Breast epithelium (tissue), 4 donors: Measurements from ENCODE around the gene EPHA3. TPM values are rescaled to one million over a fixed set of nuclear protein-coding genes. Genes with fewer than 3 reads are reported as not detected.

Experiments
- DNase-seq, 2 donors: peaks; one replicate each; pipeline ENCODE4 v3.0.0-alpha.2; 2019; ENCODE audit warnings: low spot score in 2 of 2
- H3K27ac ChIP-seq, 2 donors: fragments of 200-600 bp; sonication (generic) in 1 of 2; one replicate each; pipeline ENCODE4 v1.5.1; 2016 to 2019; ENCODE audit warnings: mild to moderate bottlenecking in 1 of 2
- H3K27me3 ChIP-seq, 2 donors: fragments of 200-600 bp; sonication (generic) in 1 of 2; one replicate each; pipeline versions ENCODE4 v1.5.1 to v1.6.0; 2017 to 2019; ENCODE audit warnings: control low read depth in 1 of 2, mild to moderate bottlenecking in 1 of 2
- H3K36me3 ChIP-seq: fragments of 200-600 bp; one replicate; pipeline ENCODE4 v1.5.1; 2019
- H3K4me1 ChIP-seq, 2 donors: fragments of 200-600 bp; sonication (generic); one replicate each; pipeline ENCODE4 v1.5.1; 2016 to 2019; ENCODE audit warnings: control low read depth in 1 of 2
- H3K4me3 ChIP-seq, 3 donors: fragments of 200-600 bp; sonication (generic); 1 replicate in 2 of 3; 2 replicates in 1 of 3; pipeline ENCODE4 v1.5.1; 2016 to 2019; ENCODE audit warnings: mild to moderate bottlenecking in 3 of 3, moderate library complexity in 2 of 3
- H3K9me3 ChIP-seq, 2 donors: fragments of 200-600 bp; sonication (generic) in 1 of 2; one replicate each; pipeline ENCODE4 v1.5.1; 2016 to 2019; ENCODE audit warnings: control low read depth in 1 of 2
- POLR2A ChIP-seq: fragments of 450-650 bp; IDR thresholded peaks from one replicate; pipeline ENCODE4 v1.6.1; 2016; ENCODE audit warnings: antibody characterized with exemption, mild to moderate bottlenecking, moderate library complexity
- POLR2AphosphoS5 ChIP-seq, 3 donors: sonication (generic); formaldehyde crosslinking; IDR thresholded peaks; one replicate each; pipeline ENCODE4 v1.6.1; 2017; ENCODE audit warnings: antibody characterized with exemption in 3 of 3
- intact Hi-C: fragments of 100-400 bp; cut with DNase I; formaldehyde crosslinking; loops from one replicate; pipeline ENCODE4 v1.15.1; 2023; ENCODE audit warnings: low total_unique reads
- total RNA-seq, 3 donors: library from RNA; depleted of rRNA; stranded (reverse); fragments of >200 nt; gene quantifications; one replicate each; pipeline ENCODE4 v1.1.0, GENCODE V29; 2016
- TF ChIP-seq, protein P1 (sequence below), 3 donors: fragments of 450-650 bp; IDR thresholded peaks; one replicate each; pipeline ENCODE4 v1.5.1; 2016 to 2017; ENCODE audit warnings: antibody characterized with exemption in 3 of 3, mild to moderate bottlenecking in 3 of 3, moderate library complexity in 3 of 3

Gene EPHA3
- total RNA-seq, 3 donors from 2014 or later = 1.0 to 3.9 (median 3.7) TPM

- Histone ChIP-seq H3K27ac (no peak overlapping the region), H3K4me3 (no peak overlapping the region), H3K27me3 (no peaks in the 10 kb centered on the region), H3K36me3 (no peaks in the 10 kb centered on the region), H3K9me3 (no peaks in the 10 kb centered on the region), H3K4me1 (no peaks in the 10 kb centered on the region)
- intact Hi-C loops = no loop called here
- no peak for TF ChIP-seq POLR2AphosphoS5 (IDR thresholded peaks at IDR 0.05)
- TF ChIP-seq POLR2A = no peak
- TF ChIP-seq, protein P1, sequence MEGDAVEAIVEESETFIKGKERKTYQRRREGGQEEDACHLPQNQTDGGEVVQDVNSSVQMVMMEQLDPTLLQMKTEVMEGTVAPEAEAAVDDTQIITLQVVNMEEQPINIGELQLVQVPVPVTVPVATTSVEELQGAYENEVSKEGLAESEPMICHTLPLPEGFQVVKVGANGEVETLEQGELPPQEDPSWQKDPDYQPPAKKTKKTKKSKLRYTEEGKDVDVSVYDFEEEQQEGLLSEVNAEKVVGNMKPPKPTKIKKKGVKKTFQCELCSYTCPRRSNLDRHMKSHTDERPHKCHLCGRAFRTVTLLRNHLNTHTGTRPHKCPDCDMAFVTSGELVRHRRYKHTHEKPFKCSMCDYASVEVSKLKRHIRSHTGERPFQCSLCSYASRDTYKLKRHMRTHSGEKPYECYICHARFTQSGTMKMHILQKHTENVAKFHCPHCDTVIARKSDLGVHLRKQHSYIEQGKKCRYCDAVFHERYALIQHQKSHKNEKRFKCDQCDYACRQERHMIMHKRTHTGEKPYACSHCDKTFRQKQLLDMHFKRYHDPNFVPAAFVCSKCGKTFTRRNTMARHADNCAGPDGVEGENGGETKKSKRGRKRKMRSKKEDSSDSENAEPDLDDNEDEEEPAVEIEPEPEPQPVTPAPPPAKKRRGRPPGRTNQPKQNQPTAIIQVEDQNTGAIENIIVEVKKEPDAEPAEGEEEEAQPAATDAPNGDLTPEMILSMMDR (IDR thresholded peaks at IDR 0.05) = no peak
- DNase-seq = no peak
Measured at GRCh38 chr3:89503891-89504391, 396.5 kb downstream of the EPHA3 start.

- TF ChIP-seq POLR2AphosphoS5 (IDR thresholded peaks at IDR 0.05) = no peak
- TF ChIP-seq POLR2A = no peak
- TF ChIP-seq, protein P1 (IDR thresholded peaks at IDR 0.05) = no peak
- intact Hi-C loops = no loop called here
- H3K36me3 ChIP-seq = no peaks in the 10 kb centered on the region
Measured at GRCh38 chr3:89504432-89504831, 397.0 kb downstream of the EPHA3 start.

DNA sequence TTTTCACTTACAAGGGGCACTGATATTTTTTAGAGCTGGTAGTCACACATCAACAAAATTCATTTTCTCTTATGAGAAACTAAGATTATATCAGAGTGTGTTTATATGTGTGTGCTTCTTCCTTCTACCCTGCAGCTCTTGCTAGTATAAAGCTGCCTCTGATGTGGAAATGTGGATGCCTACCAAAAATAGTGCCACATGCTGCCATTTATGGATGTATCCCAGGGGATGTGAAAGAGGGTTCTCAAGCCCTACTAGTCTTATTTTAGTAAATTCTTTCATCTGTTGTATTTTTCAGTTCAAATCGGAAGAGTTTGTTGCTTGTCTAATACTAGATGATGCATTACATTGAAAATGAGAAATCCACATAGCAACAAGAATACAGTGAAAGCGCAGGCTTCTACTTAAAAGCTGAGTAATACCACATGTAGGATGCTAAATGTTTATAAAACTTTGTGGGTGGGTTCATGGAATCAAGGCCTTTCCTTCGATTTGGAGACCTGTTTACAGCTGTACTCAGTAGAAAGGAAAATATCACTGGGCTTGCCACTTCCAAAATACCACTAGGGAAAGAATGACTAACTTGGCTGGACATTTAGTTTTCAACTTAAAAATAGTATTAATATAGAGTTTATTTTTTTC lies 399.2 kb downstream of the EPHA3 start:
- TF ChIP-seq POLR2AphosphoS5 (IDR thresholded peaks at IDR 0.05) = no peak
- no peak for TF ChIP-seq POLR2A
- TF ChIP-seq, protein P1 (IDR thresholded peaks at IDR 0.05) = no peak
- H3K9me3 ChIP-seq = no peaks in the 10 kb centered on the region
- intact Hi-C loops = no loop called here
- H3K4me1 ChIP-seq = no peaks in the 10 kb centered on the region
- H3K4me3 ChIP-seq = no peak overlapping the region
- no peak for DNase-seq
- no peaks in the 10 kb centered on the region for H3K36me3 ChIP-seq
- no peaks in the 10 kb centered on the region for H3K27me3 ChIP-seq
- H3K27ac ChIP-seq = no peak overlapping the region

More at GRCh38 chr3:89504432-89504831, 397.0 kb downstream of the EPHA3 start:
- Histone ChIP-seq H3K4me3 (no peak overlapping the region), H3K9me3 (no peaks in the 10 kb centered on the region), H3K27ac (no peak overlapping the region), H3K27me3 (no peaks in the 10 kb centered on the region), H3K4me1 (no peaks in the 10 kb centered on the region)
- DNase-seq = no peak

DNA sequence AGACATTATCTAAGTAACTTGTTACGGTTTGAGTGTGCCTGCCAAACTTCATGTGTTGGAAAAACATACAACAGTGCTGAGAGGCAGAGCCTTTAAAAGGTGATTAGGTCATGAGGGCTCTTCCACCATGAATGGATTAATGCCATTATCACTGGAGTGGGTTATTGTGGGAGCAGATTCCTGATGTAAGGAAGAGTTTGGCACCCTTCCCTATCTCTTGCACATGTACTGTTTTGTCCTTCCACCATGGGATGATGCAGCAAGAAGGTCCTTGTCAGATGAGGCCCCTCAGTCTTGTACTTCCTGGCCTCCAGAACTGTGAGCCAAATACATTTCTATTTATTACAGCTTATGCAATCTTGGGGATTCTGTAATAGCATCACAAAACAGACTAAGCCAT lies 413.9 kb downstream of the EPHA3 start:
- intact Hi-C loops = no loop called here
- H3K9me3 ChIP-seq = no peaks in the 10 kb centered on the region
- DNase-seq = no peak
- H3K4me1 ChIP-seq = no peaks in the 10 kb centered on the region
- no peak overlapping the region for H3K4me3 ChIP-seq
- no peaks in the 10 kb centered on the region for H3K27me3 ChIP-seq
- TF ChIP-seq, protein P1 (IDR thresholded peaks at IDR 0.05) = no peak
- TF ChIP-seq POLR2AphosphoS5 (IDR thresholded peaks at IDR 0.05) (no peak), POLR2A (no peak)
- no peak overlapping the region for H3K27ac ChIP-seq
- H3K36me3 ChIP-seq = no peaks in the 10 kb centered on the region

DNA sequence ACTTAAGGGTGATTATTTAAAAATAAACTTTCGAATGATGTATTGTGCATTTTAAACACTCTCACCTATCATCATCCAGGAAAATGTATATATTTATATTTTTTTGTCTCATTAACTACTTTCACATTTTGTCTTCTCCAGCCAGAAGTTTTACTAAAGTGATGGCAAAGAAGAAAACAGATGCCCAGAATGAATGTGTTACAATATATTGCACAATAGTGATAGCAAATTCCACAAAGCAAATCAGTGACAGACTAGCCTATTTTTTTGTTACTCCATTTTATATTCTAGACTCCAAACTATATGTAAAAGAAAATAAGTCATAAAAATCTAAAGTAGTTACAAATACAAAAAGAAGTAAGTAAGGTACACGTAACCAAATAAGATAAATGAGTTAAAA lies 414.7 kb downstream of the EPHA3 start:
- Histone ChIP-seq H3K36me3 (no peaks in the 10 kb centered on the region), H3K27ac (no peak overlapping the region), H3K4me1 (no peaks in the 10 kb centered on the region), H3K27me3 (no peaks in the 10 kb centered on the region), H3K9me3 (no peaks in the 10 kb centered on the region), H3K4me3 (no peak overlapping the region)
- TF ChIP-seq POLR2AphosphoS5 (IDR thresholded peaks at IDR 0.05) (no peak), POLR2A (no peak)
- TF ChIP-seq, protein P1 (IDR thresholded peaks at IDR 0.05) = no peak
- no peak for DNase-seq
- intact Hi-C loops = no loop called here
